GM19324 (cell line): ENCODE results near the gene ZNF532.

Experiments used
- ATAC-seq: cut with Tn5 transposase; IDR thresholded peaks from one replicate; pipeline ENCODE4 v1.9.1; 2021; ENCODE audit warnings: mild to moderate bottlenecking, moderate library complexity; ENCODE audit not compliant: unreplicated experiment, low FRiP score

The ZNF532 gene

DNA sequence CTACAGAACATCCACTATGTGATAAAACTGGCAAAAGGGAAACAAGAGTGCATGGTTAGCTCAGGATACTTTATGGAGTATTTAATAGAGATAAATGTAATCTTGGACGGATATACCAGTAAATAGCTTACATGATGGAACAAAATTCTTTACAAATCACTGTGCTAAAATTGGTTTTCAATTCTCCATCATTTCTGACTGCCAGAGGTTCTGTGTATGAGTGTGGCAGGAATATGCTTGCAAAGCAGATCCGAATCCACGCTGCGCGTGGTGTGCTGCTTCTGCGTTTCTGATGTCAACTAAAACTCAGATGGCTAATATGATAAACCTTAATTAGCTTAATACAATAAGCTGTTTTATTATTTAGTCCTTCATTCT is 2.1 kb downstream of the ZNF532 start:
- no peak for ATAC-seq

DNA sequence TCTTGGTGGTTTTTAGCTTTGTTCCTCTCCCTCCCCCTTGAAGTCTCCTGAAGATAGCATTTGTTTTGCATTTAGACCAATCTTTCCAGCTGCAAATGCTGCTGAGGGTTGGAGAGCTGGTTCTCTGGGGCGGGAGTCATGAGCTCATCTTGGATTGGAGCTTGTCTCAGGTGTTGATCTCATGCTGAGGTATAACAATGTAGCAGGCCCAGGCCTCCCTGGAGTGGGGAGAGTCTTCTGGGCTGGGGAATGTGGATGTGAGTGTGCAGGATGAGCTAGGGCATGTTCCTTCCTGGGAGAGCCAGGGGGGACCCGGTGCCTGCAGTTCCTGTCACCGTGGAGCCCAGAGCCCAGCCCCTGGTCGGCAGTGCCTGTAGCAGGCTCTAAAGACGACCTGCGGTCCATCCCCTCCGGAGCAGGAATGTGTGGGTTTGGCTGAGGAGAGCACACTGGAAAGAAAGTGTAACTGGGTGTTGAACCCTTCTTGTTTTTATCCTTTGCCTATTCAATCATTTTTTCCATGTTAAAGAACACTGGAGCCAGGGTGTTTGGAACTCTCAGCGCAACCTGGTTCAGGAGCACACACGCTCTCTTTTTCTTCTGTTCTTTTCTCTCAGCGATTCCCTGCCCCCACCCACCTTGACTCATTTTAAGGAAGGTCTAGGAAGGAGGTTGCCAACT is 2.7 kb downstream of the ZNF532 start:
- no peak for ATAC-seq

DNA sequence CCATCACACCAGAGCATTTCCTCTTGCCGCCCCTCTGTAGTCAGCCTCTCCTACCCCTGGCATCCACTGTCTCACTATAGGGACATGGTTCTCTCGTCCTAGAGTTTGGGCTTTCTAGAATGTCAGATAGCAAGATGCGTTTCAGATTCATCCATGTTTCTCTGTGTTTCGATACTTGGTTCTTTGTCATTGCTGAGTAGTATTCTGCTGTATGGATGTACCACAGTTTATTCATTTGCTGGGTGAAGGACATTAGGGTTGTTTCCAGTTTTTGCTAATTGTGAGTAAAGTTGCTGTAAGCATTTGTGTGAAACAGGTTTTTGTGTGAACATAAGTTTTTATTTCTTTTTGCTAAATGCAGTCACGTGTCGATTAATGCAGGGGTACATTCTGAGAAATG is 3.8 kb downstream of the ZNF532 start:
- ATAC-seq, result no peak

GRCh38 chr18:58870130-58870529 is 5.5 kb downstream of the ZNF532 start:
- no peak for ATAC-seq

DNA sequence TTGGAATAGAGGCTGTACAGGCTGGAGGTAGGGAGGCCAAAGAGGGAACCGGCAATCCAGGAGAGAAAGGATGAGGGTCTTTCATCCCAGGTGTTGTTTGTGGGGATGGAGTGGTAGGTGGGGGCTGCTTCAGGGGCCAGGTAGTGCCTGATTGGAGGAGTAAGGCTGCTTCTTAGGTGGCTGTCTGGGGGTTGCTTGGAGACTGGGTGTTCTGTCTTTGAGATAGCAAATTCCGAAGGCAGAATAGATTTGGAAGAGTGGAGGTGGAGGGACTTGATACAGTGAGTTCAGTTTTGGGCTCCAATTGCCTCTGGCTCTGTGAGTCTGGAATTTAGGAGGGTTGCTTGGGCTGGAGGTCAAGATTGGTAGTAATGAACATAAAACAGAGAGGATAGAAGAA is 5.9 kb downstream of the ZNF532 start:
- no peak for ATAC-seq

DNA sequence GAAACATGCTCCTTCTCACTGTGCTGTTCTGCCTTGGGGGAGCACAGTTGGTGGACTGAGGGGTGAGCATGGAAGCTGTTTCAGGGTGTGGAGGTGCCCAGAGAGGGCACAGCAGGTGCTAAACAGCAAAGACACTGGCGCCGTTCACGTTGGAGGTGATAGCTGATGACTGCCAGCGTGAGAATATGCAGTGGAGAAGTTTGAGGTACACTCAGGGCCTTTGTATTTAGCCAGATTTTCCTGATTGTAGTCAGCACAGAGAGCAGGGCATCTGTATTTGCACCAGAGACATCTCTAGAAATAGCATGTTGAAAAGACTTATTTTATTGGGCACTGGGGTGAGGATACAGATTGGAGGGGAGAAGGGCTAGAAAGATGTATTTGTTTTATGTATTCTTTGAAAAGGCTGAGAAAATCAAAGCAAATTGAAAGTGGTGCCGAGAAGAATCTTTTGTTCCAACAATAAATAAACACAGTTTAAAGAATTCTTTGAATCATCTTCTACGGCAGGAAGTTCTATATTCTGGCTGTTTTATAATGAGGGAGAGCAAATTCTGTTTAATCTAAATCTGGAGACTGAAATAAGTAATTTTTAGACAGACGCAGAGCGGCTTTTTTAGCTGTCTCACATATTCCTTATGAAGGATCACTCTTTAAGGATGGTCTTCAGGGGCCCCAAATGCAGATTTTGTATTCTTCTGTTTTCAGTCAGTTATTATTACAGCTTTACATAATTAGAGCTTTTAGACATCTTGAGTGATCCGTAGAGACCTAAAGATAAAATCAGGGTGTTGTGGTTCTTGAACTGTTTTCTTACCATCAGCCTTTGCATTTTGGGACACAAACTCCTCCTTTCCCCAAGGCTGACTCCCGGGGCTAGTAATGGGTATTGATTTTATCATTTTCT is 7.1 kb downstream of the ZNF532 start:
- ATAC-seq, result no peak

DNA sequence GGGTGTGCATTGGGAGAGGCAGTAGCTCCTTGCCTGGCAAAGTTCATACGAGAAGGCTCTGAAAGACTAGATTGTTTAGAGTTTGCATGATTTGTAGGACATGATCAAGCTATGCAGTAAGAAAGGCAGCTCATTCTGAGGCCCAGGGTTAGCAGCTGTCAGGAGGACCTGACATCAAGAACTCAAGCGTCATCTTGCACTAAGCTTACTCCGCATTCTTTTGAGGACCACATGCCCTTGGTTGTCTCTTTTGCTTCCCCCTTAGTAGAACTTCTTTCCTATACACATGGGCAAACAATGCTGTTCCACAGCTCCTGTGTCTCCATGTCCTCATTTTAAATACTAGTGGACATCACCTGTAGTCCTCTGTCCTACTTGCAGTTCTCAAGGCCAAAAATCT is 14.0 kb downstream of the ZNF532 start:
- ATAC-seq, result no peak

DNA sequence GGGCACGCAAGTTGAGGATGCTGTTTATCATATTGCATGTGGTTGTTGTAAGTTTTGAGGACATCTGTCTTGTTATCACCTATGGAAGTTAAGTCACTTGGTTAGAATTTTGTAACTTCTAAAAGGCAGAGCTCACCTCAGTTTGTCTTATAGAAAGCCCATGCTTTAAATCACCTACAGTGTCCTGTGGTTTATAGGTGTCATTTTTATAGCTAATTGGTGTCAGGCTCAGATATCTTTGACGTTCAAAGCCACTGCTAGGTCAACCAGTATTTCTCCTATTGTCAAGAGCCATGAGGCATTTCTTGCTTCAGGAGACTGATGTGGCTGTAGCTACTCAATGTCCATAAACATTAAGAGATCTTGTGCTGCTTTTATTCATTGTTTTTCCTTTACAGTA is 16.8 kb downstream of the ZNF532 start:
- no peak for ATAC-seq

DNA sequence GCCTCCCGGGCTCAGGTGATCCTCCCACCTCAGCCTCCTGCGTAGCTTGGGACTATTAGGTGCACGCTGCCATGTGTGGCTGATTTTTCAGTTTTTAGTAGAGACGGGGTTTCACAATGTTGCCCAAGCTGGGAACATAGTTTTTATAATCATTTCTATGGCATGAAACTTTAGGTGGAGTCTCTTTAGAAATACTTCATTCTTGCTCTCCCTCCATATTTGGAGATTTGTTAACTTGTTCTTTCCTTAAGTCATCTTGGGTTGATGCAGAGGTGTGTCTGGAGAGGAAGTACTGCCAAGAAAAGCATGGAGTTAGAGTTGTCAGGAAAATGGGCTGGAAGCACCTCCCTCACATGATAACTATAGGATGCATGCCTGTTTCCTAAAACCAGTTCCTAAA is 17.4 kb downstream of the ZNF532 start:
- no peak for ATAC-seq

GRCh38 chr18:58882686-58883085 is 18.0 kb downstream of the ZNF532 start:
- ATAC-seq, result no peak

GRCh38 chr18:58884680-58885079 is 20.0 kb downstream of the ZNF532 start:
- ATAC-seq, result no peak

- ATAC-seq, result no peak
Measured at GRCh38 chr18:58886431-58886830, 21.8 kb downstream of the ZNF532 start.

GRCh38 chr18:58886864-58887612 is 22.4 kb downstream of the ZNF532 start:
- no peak for ATAC-seq

DNA sequence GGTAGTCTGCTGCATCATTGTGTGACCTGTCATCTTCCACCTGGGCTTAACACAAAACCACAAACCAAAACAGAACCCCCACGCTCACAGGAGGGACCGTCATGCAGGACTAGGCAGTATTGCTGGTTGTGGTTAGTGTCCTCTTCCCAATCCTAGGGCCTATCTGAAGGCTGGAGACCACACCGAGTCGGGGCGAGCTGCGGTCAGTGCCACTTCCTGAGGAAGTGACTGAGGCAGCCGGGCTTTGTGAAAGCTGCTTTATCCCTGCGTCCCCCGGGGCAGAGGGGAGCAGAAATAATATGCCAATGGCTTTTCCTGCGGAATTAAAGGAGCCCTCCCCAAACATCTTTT is 22.9 kb downstream of the ZNF532 start:
- no peak for ATAC-seq

DNA sequence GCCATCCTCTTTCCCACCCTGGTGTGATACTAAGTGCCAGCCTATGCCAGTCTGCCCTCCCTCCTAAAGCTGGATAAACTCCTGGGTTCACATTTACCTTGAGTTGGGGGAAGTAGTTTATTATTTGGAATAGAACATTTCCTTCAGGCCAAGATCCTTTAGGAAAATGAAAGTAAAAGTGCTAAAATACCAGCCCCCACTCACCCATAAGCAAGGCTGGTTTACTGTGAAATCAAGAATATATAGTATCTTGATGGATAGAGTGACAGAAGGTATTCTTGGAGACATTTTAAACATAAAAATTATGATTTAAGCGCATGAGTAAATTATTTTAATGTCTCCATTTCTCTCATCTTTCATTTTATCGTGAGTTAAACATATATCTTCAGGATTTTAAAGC is 27.1 kb downstream of the ZNF532 start:
- no peak for ATAC-seq

DNA sequence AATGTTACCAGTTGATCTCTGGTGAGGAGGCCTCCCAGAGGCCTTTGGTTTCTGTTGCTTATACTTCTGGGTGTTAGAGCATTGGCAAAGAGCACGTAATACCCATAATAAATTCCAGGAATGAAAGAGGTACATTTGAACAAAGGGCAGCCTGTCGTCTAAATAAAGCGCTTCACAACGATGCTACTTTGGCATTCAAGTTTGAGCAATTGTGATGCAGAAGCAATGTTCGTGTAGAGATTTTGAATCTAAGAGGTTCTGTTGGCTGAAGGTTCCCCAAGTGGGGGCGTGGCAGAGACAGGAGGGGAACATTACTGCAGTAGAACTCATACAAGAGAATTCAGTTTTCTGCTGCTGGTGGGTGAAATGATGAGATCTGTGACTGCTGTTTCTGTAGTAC is 27.8 kb downstream of the ZNF532 start:
- no peak for ATAC-seq

GRCh38 chr18:58893388-58894099 is 28.9 kb downstream of the ZNF532 start:
- no peak for ATAC-seq

DNA sequence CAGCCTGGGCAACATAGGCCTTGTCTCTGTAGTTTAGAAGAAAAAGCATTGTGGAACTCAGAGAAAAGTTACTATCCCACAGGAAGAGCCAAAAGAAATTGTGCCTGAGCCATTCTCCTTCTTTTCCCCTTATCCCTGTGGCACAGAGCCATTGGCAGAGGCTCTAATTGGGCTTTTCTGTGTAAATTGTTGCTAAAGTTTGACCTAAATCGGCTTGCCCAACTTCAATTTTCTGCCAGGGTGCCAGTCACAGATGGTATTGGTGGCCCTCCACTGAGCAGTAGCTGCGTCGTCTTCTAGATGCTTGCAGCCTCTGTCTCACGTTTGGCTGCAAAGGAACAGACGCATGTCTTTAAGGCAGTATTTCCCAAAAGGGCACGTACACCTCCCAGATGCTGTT is 30.3 kb downstream of the ZNF532 start:
- no peak for ATAC-seq

GRCh38 chr18:58895385-58895784 is 30.7 kb downstream of the ZNF532 start:
- ATAC-seq, result no peak

GRCh38 chr18:58896268-58896667 is 31.6 kb downstream of the ZNF532 start:
- peak; percentile 70 for ATAC-seq
